PC-9 (cell line): ENCODE measurements around the gene PGLYRP2.

Source experiments
- EZH2 ChIP-seq: fragments of 200-600 bp; sonication (generic); IDR thresholded peaks from 2 replicates; pipeline ENCODE4 v1.8.0; 2017; ENCODE audit warnings: antibody characterized with exemption, low read depth
- TF ChIP-seq, protein P1 (sequence below): fragments of 200-600 bp; sonication (generic); conservative IDR thresholded peaks from 2 replicates; pipeline ENCODE4 v1.6.1; 2017; ENCODE audit warnings: mixed run types, antibody characterized with exemption, mild to moderate bottlenecking, moderate library complexity

GRCh38 chr19:15457701-15458484 is 21.4 kb downstream of the PGLYRP2 start:
- TF ChIP-seq, protein P1, sequence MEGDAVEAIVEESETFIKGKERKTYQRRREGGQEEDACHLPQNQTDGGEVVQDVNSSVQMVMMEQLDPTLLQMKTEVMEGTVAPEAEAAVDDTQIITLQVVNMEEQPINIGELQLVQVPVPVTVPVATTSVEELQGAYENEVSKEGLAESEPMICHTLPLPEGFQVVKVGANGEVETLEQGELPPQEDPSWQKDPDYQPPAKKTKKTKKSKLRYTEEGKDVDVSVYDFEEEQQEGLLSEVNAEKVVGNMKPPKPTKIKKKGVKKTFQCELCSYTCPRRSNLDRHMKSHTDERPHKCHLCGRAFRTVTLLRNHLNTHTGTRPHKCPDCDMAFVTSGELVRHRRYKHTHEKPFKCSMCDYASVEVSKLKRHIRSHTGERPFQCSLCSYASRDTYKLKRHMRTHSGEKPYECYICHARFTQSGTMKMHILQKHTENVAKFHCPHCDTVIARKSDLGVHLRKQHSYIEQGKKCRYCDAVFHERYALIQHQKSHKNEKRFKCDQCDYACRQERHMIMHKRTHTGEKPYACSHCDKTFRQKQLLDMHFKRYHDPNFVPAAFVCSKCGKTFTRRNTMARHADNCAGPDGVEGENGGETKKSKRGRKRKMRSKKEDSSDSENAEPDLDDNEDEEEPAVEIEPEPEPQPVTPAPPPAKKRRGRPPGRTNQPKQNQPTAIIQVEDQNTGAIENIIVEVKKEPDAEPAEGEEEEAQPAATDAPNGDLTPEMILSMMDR: no peak
- TF ChIP-seq EZH2: no peak
